NCI-H748 treated with DMSO at 0.1 percent for 48 hours (cell line): ENCODE results near the gene NPFFR1.

Experiments
- DNase-seq: peaks from one replicate; lab custom pipeline; 2025; lab: John Stamatoyannopoulos, UW

Gene NPFFR1

GRCh38 chr10:70283445-70284399, at the start of gene NPFFR1:
Gene NPFFR1 (minus strand): TSS chr10:70284004. CDS start chr10:70283676, 328 bp downstream.
- no peak for DNase-seq

- DNase-seq: no peak
Measured at GRCh38 chr10:70333268-70333667, 49.5 kb upstream of the NPFFR1 start.

- DNase-seq: peak; percentile 38
Measured at GRCh38 chr10:70331486-70332268, 47.9 kb upstream of the NPFFR1 start.

- DNase-seq: no peak
Measured at GRCh38 chr10:70331160-70331485, 47.3 kb upstream of the NPFFR1 start.

- no peak for DNase-seq
Measured at GRCh38 chr10:70330671-70331070, 46.9 kb upstream of the NPFFR1 start.

- no peak for DNase-seq
Measured at GRCh38 chr10:70328967-70329366, 45.2 kb upstream of the NPFFR1 start.

- no peak for DNase-seq
Measured at GRCh38 chr10:70328018-70328417, 44.2 kb upstream of the NPFFR1 start.

- DNase-seq: no peak
Measured at GRCh38 chr10:70324951-70325781, 41.4 kb upstream of the NPFFR1 start.

GRCh38 chr10:70324339-70324861, 40.6 kb upstream of the NPFFR1 start:
- DNase-seq: no peak

GRCh38 chr10:70323697-70324338, 40.0 kb upstream of the NPFFR1 start:
- DNase-seq: no peak

GRCh38 chr10:70323138-70323696, 39.4 kb upstream of the NPFFR1 start:
- no peak for DNase-seq

- no peak for DNase-seq
Measured at GRCh38 chr10:70321897-70322890, 38.4 kb upstream of the NPFFR1 start.

- no peak for DNase-seq
Measured at GRCh38 chr10:70321233-70321632, 37.4 kb upstream of the NPFFR1 start.

GRCh38 chr10:70320751-70321150, 36.9 kb upstream of the NPFFR1 start:
- DNase-seq: no peak

- DNase-seq: no peak
Measured at GRCh38 chr10:70319824-70320223, 36.0 kb upstream of the NPFFR1 start.

- no peak for DNase-seq
Measured at GRCh38 chr10:70319183-70319582, 35.4 kb upstream of the NPFFR1 start.

GRCh38 chr10:70317943-70318318, 34.1 kb upstream of the NPFFR1 start:
- DNase-seq: no peak

- no peak for DNase-seq
Measured at GRCh38 chr10:70317272-70317942, 33.6 kb upstream of the NPFFR1 start.

- DNase-seq: no peak
Measured at GRCh38 chr10:70315815-70316214, 32.0 kb upstream of the NPFFR1 start.
